Upper lobe of right lung (tissue), 1 donor: ENCODE data around the gene TAF4. TPM values are rescaled to one million over a fixed set of nuclear protein-coding genes. Genes with fewer than 3 reads are reported as not detected.
A peak's percentile ranks its signal among the peaks of the same experiment; 100 is the strongest.
"Not testable (repeated sequence)": the region's sequence is repeated elsewhere in the genome, so short reads cannot be mapped to it uniquely, and the experiment has no call there.

Experiments
- ATAC-seq: fragments of 200-7000 bp; cut with Tn5 transposase; one replicate; pipeline ENCODE4 v1.9.1; 2020; ENCODE audit warnings: mild to moderate bottlenecking, moderate library complexity
- DNase-seq: peaks from one replicate; pipeline ENCODE4 v3.0.0-alpha.2; 2020
- H3K27ac ChIP-seq: fragments of 200-600 bp; one replicate; pipeline ENCODE4 v1.8.0; 2022
- H3K27me3 ChIP-seq: fragments of 200-600 bp; one replicate; pipeline ENCODE4 v1.8.0; 2022; ENCODE audit warnings: mild to moderate bottlenecking
- H3K36me3 ChIP-seq: fragments of 200-600 bp; one replicate; pipeline ENCODE4 v1.8.0; 2022
- H3K4me1 ChIP-seq: fragments of 200-600 bp; one replicate; pipeline ENCODE4 v1.8.0; 2022
- H3K4me3 ChIP-seq: fragments of 200-600 bp; one replicate; pipeline ENCODE4 v1.8.0; 2022; ENCODE audit warnings: mild to moderate bottlenecking
- H3K9me3 ChIP-seq: fragments of 200-600 bp; one replicate; pipeline ENCODE4 v1.8.0; 2022
- intact Hi-C: fragments of 100-400 bp; cut with DNase I; formaldehyde crosslinking; loops from one replicate; pipeline ENCODE4 v1.11.0; 2022
- total RNA-seq: library from RNA; stranded (reverse); fragmentation: NEBNext Ultra II Directional; extraction: Animal tissue kit (Norgen Biotek cat#: 25700); gene quantifications from one replicate; pipeline ENCODE4 v1.2.1, GENCODE V29; 2021
- TF ChIP-seq, protein P1 (sequence below): fragments of 200-600 bp; IDR thresholded peaks from one replicate; pipeline ENCODE4 v1.8.0; 2022; ENCODE audit warnings: antibody characterized with exemption
- donor health status: DM: no; HTN: yes; CAD: no; lungs with severe emphysema.

The TAF4 gene
- total RNA-seq, 1 donor from 2014 or later = 19.6 TPM

DNA sequence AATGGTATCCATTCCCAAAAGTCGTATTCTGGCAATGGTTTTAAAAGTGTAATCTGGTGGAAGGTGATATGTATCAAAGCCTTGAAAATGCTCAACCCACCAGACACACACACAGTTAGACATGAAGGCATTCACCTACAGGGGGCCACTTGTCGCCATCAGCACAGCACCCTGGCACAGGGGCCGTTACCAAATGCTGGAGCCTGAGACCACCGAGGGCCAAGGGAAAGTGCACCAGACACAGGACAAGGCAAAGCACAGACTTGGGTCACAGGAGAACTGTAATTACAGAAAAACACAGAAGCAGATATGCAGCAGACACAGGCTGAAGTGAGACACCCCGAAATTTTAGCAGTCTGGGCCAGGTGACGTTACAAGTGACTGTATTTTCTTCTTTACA is 9.3 kb downstream of the TAF4 start:
- intact Hi-C loops = no loop called here
- no peak overlapping the region for H3K4me3 ChIP-seq
- TF ChIP-seq, protein P1, sequence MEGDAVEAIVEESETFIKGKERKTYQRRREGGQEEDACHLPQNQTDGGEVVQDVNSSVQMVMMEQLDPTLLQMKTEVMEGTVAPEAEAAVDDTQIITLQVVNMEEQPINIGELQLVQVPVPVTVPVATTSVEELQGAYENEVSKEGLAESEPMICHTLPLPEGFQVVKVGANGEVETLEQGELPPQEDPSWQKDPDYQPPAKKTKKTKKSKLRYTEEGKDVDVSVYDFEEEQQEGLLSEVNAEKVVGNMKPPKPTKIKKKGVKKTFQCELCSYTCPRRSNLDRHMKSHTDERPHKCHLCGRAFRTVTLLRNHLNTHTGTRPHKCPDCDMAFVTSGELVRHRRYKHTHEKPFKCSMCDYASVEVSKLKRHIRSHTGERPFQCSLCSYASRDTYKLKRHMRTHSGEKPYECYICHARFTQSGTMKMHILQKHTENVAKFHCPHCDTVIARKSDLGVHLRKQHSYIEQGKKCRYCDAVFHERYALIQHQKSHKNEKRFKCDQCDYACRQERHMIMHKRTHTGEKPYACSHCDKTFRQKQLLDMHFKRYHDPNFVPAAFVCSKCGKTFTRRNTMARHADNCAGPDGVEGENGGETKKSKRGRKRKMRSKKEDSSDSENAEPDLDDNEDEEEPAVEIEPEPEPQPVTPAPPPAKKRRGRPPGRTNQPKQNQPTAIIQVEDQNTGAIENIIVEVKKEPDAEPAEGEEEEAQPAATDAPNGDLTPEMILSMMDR = no peak
- ATAC-seq (no peak), DNase-seq (peak; percentile 36)
- H3K27me3 ChIP-seq = no peaks in the 10 kb centered on the region
- no peaks in the 10 kb centered on the region for H3K36me3 ChIP-seq
- H3K27ac ChIP-seq = no peak overlapping the region
- H3K4me1 ChIP-seq = no peaks in the 10 kb centered on the region
- no peaks in the 10 kb centered on the region for H3K9me3 ChIP-seq

DNA sequence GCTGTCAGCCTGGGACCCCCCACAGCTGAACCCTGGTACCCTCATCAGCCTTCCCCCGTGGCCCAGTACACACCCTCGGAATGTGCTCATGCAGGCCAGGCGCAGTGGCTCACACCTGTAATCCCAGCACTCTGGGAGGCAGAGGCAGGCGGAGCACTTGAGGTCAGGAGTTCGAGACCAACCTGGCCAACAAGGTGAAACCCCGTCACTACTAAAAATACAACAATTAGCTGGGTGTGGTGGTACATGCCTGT is 9.9 kb downstream of the TAF4 start:
- ATAC-seq, H3K4me1 ChIP-seq, H3K27me3 ChIP-seq, intact Hi-C loops, H3K4me3 ChIP-seq, H3K36me3 ChIP-seq, H3K27ac ChIP-seq, H3K9me3 ChIP-seq: not testable (repeated sequence)
- peak; percentile 28 for DNase-seq

DNA sequence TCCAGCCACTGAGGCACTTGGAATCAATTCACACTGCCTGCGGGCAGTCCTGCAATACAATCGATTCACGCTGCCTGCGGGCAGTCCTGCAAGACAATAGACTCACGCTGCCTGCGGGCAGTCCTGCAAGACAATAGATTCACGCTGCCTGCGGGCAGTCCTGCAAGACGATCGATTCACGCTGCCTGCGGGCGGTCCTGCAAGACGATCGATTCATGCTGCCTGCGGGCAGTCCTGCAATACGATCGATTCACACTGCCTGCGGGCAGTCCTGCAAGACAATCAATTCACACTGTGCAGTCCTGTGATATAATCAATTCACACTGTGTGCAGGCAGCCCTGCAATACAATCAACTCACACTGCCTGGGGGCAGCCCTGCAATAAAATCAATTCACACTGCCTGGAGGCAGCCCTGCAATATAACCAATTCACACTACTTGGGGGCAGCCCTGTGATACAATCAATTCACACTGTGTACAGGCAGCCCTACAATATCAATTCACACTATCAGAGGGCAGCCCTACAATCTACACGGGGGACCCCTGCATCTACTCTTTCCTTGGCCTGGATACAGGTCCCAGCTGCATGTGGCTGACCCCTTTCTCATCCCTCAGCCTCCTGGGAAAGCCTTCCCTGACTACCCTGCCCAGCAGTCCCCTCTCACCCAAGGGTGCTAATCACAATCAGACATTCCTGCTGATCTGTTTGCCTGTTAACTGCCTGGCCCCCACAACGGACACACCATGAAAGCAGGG is 10.4 kb downstream of the TAF4 start:
- no peaks in the 10 kb centered on the region for H3K9me3 ChIP-seq
- no peaks in the 10 kb centered on the region for H3K27me3 ChIP-seq
- DNase-seq = peak; percentile 20
- ATAC-seq = no peak
- H3K4me1 ChIP-seq = no peaks in the 10 kb centered on the region
- TF ChIP-seq, protein P1 = no peak
- H3K27ac ChIP-seq = no peak overlapping the region
- no peaks in the 10 kb centered on the region for H3K36me3 ChIP-seq
- intact Hi-C loops = no loop called here
- no peak overlapping the region for H3K4me3 ChIP-seq

DNA sequence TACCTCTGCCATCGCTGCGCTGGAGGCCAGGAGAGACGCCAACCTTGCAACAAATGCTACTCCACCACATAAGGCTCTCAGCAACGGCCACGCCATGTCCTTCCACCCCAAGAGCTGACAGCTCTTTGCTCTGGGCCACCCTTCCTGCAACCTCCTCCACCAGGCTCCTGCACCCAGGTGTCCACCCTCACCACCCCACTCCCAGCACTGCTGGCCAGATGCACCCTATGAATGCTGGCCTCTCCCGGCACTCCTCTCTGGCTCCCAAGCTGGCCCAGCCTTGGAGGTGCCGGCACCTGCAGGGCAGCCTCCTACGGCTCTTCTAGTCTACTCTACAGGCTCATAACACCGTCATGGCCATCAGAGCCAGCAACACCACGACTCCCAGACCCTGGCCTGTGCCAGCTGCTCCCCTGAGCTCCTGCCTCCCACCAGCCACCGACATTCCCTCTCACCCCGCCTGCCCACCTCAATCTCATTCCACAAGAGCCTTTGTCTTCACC is 11.2 kb downstream of the TAF4 start:
- intact Hi-C loops = no loop called here
- DNase-seq (peak; percentile 28), ATAC-seq (no peak)
- no peak overlapping the region for H3K4me3 ChIP-seq
- TF ChIP-seq, protein P1 = no peak
- no peaks in the 10 kb centered on the region for H3K9me3 ChIP-seq
- no peaks in the 10 kb centered on the region for H3K36me3 ChIP-seq
- no peaks in the 10 kb centered on the region for H3K27me3 ChIP-seq
- no peak overlapping the region for H3K27ac ChIP-seq
- H3K4me1 ChIP-seq = no peaks in the 10 kb centered on the region

DNA sequence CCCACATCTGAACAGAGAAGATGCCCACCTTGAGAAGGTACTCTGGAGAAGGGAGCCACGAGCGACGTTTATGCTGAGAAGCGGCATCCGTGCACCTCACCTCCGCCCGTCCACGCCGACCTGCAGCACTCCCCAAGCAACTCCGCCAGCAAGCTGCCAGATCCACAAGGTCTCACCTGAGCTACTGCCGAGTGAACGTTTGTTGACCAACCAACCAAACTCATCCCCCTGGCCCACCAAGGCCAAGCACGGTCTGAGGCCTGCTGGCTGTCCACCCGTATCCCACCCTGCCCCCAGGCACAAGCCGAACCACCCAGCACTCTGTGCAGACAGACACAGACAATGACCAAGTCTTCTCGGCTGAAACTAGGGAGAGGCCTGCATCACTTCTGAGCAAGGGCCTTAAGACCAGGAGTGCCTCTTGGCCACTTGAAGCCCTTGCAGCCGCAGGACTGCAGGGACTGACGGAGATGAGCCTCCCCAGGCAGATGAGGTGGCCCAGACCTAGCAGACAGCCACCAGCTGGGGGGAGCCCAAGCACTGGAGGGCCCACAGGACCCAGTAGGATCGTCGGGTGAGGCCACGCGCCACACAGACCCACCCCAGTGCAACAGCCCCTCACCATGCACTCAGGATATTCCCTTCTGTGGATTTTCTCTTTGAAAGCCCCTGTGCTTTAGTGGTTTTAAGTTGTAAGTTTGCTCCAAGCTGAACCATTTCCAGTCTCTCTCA is 12.1 kb downstream of the TAF4 start:
- Histone ChIP-seq H3K27me3 (no peaks in the 10 kb centered on the region), H3K4me1 (no peaks in the 10 kb centered on the region), H3K27ac (no peak overlapping the region), H3K36me3 (no peaks in the 10 kb centered on the region), H3K4me3 (no peak overlapping the region), H3K9me3 (no peaks in the 10 kb centered on the region)
- TF ChIP-seq, protein P1 = no peak
- ATAC-seq (no peak), DNase-seq (peak; percentile 36)
- intact Hi-C loops = no loop called here

DNA sequence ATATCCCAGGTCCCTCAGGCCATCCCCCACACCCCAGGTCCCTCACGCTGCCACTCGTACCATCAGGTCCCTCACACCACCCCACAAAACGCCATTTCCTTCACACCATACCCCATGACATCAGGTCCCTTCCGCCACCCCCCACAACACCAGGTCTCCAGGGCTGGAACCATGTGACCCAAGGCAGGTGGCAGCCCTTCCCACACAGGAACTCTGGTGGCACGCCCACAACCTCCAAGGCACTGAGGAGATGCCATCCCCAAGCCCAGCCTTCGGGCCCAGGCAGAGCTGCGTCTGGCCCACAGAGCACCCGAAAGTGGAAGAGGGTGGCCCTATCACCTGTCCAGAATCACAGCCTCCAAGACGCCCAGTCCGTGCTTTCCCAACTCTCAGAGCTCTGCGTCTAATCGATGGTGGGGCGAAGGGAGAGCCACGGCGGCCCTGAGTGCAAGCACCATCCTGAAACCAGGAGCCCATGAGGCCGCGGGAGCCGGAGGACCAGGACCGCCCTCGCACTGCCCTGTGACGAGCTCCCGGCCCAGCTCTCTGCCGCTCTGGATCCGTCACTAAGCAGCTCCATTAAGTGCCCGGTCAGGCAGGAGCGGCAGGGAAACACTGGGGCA is 12.7 kb downstream of the TAF4 start:
- TF ChIP-seq, protein P1 = no peak
- no peak overlapping the region for H3K27ac ChIP-seq
- H3K4me1 ChIP-seq = no peaks in the 10 kb centered on the region
- H3K4me3 ChIP-seq = no peak overlapping the region
- intact Hi-C loops = no loop called here
- peak; percentile 51 for DNase-seq
- ATAC-seq = no peak
- no peaks in the 10 kb centered on the region for H3K27me3 ChIP-seq
- no peaks in the 10 kb centered on the region for H3K9me3 ChIP-seq
- no peaks in the 10 kb centered on the region for H3K36me3 ChIP-seq
